ENCODE data around the gene CD1E.

Gene CD1E

DNA sequence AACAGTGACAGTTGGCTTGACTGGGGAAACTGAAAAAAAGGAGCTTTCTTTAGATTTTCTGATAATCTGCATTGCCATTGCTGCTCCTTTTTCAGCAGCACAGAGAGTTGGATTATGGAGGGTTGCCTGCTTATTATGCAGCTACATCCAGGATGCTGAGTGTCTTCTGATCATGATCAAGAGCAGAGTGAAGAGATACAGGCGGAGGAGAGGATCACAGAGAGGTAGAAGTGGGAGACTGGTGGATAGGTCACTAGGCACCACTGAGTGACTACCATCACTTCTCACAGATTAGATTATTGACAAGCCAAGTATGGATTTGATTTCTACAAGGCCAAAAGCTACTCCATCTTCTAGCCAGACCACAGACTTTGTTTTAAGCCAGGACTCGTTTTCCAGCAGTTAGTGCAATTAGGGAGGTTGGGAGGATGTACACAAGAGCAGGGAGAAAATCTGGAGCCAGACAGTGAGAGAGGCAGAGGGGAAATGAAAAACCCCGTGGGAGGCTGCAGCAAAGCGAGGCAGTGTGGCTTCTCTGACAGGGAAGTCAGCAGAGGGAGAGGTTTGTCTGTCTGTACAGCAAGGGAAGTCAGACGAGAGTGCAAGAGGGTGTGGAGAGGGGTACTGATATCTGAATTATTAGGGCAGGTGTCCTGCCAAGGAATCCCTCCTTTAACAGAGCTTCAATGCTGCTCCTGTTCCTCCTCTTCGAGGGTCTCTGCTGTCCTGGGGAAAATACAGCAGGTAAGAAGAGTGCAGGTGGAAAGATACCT, at the start of gene CD1E:
Gene CD1E (plus strand): TSS at position 592 of the 773 bp plus-strand sequence. CDS start 95 bp downstream, at position 687.
- DNase-seq (ENCODE audit: low spot score) = peak; percentile 53

DNA sequence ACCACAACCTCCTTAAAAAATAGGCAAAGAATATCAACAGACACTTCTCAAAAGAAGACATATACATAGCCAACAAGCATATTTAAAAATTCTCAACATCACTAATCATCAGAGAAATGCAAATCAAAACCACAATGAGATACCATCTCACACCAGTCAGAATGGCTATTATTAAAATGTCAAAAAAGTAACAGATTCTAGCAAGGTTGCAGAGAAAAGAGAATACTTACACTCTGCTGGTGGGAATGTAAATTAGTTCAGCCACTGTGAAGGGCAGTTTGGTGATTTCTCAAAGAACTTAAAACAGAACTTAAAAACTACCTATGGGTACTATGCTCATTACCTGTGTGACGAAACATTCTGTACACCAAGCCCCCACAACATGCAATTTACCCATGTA, 43.1 kb upstream of the CD1E start:
- DNase-seq (ENCODE audit: low spot score) = no peak
- TF ChIP-seq, protein P1, sequence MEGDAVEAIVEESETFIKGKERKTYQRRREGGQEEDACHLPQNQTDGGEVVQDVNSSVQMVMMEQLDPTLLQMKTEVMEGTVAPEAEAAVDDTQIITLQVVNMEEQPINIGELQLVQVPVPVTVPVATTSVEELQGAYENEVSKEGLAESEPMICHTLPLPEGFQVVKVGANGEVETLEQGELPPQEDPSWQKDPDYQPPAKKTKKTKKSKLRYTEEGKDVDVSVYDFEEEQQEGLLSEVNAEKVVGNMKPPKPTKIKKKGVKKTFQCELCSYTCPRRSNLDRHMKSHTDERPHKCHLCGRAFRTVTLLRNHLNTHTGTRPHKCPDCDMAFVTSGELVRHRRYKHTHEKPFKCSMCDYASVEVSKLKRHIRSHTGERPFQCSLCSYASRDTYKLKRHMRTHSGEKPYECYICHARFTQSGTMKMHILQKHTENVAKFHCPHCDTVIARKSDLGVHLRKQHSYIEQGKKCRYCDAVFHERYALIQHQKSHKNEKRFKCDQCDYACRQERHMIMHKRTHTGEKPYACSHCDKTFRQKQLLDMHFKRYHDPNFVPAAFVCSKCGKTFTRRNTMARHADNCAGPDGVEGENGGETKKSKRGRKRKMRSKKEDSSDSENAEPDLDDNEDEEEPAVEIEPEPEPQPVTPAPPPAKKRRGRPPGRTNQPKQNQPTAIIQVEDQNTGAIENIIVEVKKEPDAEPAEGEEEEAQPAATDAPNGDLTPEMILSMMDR (IDR thresholded peaks at IDR 0.05; ENCODE audit: extremely low read depth, missing control alignments) = no peak

More for the DNA sequence above, at the start of gene CD1E:
- TF ChIP-seq, protein P1 (IDR thresholded peaks at IDR 0.05; ENCODE audit: extremely low read depth, missing control alignments) = no peak

DNA sequence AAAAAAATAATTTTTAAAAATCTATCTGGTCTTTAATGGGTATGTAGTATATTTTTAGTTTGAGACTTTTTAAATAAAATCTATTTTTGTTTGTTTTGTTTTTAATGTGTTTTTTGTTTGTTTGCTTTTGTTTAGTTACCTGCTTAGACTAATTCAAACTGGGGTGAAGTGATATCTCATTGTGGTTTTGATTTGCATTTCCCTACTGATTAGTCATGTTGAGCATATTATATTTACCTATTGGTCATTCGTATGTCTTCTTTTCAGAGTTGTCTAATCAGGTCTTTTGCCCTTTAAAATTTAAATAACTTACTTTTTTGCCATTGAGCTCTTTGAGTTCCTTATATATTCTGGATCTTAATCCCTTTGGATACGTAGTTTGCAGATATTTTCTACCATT, 42.6 kb upstream of the CD1E start:
- no peak for DNase-seq (ENCODE audit: low spot score)
- TF ChIP-seq, protein P1 (IDR thresholded peaks at IDR 0.05; ENCODE audit: extremely low read depth, missing control alignments) = no peak

DNA sequence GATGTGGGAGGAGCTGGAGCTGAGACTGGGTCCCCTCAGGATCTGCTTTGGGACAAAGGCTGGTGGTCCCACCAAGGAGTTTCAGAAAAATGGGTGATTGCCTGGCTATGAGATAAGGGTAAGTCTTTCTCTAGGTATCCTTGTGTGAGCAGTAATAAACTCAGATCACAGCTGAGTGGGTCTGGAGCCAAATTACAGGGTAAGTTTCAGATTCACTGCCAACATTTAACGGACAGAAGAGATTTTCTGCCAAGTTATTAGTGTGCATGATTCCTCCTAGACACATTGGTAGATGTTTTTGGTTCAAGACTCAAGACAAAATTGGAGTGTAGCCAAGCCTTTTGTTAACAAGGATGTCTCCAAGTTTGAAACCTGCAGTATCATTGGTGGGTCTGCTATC, 29.8 kb upstream of the CD1E start:
- TF ChIP-seq, protein P1 (IDR thresholded peaks at IDR 0.05; ENCODE audit: extremely low read depth, missing control alignments) = no peak
- DNase-seq (ENCODE audit: low spot score) = no peak

DNA sequence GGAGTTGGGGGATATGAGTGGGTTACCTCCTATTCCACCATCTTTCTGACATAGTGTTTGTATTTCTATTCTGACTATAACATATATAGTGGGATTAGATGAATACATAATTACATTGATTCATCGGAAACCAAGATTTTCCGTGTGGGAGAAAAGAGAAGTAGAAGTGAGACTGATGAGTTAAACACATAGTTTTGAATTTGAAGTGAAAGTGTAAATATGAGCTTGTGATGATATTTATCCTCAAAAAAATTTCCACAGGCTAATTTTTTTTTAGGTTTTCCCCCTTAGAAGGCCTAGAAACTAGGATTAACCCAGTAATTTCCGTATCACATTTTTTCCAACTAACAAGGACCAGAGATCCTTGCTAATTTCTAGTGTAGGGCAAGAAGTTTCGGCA, 29.3 kb upstream of the CD1E start:
- DNase-seq (ENCODE audit: low spot score) = no peak
- TF ChIP-seq, protein P1 (IDR thresholded peaks at IDR 0.05; ENCODE audit: extremely low read depth, missing control alignments) = no peak

DNA sequence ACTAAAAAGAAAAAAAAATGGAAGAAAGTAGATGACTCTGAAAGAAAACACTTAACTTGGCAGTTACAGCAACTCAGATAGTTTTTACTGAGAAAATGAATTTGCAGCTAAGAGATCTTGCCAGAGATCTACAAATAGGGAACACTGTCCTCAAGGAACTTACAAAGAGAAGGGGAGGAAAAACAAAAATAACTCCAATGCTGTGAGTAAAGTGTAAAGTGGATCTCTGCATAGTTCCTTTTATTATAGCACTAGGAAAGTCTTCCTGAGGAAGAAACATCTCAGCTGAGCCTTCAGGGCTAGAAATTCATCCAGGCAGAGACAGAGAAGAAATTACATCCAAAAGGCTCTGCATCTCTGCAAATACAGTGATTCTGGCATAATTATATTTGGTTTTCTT, 26.2 kb upstream of the CD1E start:
- TF ChIP-seq, protein P1 (IDR thresholded peaks at IDR 0.05; ENCODE audit: extremely low read depth, missing control alignments) = no peak
- DNase-seq (ENCODE audit: low spot score) = no peak

DNA sequence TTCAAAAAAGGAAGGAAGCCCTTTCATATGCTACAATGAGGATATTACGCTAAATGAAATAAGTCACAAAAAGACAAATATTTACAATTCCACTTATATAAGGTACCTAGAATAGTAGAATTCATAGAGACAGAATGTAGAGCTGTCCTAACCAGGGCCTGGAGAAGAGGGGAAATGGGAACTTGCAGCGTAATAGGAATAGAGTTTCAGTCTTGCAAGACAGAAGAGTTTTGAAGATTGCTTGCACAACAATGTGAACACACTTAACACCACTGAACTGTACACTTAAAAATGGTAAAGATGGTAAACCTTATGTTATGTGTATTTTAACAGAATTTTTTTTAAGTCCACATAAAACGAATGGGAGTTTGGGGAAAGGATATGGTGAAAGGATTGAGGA, 25.3 kb upstream of the CD1E start:
- no peak for DNase-seq (ENCODE audit: low spot score)
- TF ChIP-seq, protein P1 (IDR thresholded peaks at IDR 0.05; ENCODE audit: extremely low read depth, missing control alignments) = no peak

Data from GM20000 (cell line).